AG09319 (cell line): ENCODE data around the gene MINDY4.

Experiments used
- DNase-seq: peaks from one replicate; pipeline ENCODE4 v3.0.0-alpha.2; 2010; ENCODE audit warnings: low read depth; ENCODE audit errors: extremely low read depth
- TF ChIP-seq, protein P1 (sequence below): IDR thresholded peaks from 2 replicates; pipeline ENCODE4 v1.5.1; 2011; ENCODE audit warnings: low read depth, mild to moderate bottlenecking, inconsistent platforms, low read length, moderate library complexity

MINDY4 gene

DNA sequence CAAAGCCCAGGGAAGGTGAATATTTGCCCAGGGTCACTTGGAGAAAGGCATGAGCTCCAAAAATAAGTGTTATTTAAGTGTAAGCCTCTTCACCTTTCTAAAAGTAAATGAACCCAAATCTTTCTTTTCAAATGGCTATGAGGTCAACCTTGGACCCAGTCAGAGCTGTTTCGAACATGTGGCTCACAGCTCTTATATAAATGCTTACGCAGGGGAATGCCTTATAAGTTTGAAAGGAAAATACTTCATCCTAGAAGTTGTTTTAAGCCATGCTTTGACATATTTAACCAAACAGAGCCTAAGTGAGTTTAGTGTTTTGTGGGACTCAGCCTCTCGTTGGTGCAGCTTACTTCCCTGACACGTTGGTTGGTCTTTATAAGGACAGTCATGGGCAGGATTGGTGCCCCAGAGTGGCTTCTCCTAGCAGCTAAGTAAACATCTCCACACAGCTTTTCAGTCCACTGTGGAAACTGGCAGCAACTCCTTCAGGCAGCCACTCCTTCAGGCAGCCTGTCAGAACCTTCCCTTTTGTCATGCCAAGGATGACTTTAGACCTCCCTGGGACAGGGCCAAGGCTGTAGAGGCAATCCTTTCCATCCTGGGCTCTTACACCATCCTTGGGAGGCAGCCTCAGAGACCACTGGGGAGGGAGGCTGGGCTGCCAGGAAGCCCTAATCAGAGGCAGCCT lies 43.6 kb downstream of the MINDY4 start:
- no peak for DNase-seq
- TF ChIP-seq, protein P1, sequence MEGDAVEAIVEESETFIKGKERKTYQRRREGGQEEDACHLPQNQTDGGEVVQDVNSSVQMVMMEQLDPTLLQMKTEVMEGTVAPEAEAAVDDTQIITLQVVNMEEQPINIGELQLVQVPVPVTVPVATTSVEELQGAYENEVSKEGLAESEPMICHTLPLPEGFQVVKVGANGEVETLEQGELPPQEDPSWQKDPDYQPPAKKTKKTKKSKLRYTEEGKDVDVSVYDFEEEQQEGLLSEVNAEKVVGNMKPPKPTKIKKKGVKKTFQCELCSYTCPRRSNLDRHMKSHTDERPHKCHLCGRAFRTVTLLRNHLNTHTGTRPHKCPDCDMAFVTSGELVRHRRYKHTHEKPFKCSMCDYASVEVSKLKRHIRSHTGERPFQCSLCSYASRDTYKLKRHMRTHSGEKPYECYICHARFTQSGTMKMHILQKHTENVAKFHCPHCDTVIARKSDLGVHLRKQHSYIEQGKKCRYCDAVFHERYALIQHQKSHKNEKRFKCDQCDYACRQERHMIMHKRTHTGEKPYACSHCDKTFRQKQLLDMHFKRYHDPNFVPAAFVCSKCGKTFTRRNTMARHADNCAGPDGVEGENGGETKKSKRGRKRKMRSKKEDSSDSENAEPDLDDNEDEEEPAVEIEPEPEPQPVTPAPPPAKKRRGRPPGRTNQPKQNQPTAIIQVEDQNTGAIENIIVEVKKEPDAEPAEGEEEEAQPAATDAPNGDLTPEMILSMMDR: no peak

DNA sequence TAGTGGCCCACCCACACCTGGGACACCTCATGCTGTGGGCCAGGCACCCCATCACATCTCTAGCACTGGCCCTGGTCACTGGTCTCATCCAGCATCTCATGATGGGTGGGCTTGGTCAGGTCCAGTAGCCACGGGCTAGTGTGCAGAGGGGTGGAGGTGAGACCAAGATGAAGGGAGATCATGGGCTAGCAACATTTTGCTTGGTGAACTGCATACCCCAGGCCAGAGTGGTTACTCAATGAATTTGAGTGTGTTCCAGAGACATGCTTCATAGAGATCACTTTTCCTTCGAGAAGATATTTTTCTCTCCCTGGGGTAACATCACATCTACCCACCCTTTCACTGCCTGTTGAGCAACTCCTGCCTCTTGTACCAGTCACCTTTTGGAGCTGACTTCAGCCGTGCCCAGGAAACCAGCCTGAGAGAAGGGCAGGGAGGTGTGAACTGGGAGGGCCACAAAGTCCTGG lies 44.2 kb downstream of the MINDY4 start:
- DNase-seq: no peak
- TF ChIP-seq, protein P1: no peak

DNA sequence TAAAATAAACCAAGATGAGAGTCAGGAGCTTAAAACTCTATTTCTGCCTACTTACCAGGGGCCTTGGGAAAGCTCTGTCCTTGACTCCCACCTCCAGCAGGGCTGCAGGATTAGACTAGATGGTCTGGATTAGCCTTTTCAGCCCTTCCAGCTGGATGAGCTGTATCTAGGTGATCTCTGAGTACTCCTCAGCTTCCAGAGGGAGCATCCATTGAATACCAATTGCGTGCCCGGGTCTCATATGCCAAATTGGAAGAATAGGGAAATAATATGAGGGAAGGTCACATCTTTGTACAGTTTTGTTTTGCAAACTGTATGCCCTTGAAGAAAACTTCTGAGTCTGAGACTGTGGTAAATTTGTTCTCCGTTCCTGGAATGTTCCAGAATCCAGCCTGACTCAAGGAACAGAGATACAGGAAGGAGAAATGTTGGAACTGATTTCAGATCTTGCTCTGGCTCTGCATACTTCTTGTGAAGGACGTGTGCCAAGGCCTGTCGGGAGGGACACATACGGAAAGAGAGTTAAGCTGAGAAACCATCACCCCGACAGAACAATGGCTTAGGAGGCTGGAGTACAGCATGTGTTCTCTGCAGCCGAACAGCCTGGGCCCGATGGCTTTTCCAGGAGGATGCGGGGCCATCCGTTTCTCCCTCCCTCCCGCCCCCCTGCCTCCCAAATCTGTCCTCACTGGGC lies 44.9 kb downstream of the MINDY4 start:
- DNase-seq: no peak
- TF ChIP-seq, protein P1: no peak

DNA sequence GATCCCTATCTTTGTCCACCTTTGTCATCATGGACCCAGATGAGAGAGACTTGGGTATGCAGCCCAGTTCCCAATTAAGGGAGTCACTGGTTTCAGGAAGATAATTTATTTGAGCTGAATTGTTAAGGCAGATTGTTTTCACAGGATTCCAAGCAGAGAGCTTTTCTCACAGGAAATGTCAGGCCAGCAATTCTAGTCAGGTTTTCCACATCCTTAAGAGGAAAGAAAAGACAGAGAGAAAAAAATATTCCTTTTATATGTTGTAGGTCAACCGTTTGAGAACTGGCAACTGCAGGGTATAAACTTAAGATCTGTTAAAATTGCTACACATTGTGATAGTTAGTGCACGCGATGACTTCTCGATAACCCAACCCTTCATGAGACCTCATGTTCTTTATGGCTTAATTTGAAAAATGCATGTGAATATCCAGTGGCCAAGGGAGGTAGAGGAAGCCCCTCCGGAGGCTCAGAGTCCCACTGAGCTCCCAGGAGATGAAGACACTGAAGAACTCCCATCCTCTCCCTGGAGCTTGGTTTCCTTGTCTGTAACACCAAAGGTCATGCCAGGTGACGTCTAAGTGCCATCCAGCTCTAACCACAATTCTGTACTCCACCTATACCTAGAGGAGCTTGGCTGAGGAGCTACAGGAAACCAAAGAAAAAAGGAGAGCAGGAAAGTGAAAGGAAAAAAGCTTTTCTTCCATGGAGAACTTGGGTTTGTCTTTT lies 45.6 kb downstream of the MINDY4 start:
- no peak for DNase-seq
- TF ChIP-seq, protein P1: no peak

DNA sequence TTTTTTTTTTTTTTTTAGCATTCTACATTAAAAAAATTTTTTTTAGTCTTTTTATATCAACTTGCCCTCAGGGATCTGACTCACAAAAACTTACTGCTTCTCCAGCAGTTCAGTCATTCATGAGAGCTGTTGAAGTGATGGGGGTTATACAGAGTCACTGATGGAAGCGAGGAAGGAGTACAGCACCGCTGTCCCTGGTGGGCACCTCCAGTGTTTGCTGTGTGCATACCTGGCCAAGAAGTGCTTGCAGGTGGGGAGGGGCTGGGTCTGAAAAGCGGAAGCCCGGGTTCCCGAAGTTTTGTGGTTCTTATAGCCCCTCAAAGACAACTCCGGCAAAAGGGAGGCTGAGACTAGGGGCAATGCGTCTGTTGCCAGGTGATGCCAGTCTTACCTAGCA lies 46.2 kb downstream of the MINDY4 start:
- DNase-seq: no peak
- TF ChIP-seq, protein P1: no peak

DNA sequence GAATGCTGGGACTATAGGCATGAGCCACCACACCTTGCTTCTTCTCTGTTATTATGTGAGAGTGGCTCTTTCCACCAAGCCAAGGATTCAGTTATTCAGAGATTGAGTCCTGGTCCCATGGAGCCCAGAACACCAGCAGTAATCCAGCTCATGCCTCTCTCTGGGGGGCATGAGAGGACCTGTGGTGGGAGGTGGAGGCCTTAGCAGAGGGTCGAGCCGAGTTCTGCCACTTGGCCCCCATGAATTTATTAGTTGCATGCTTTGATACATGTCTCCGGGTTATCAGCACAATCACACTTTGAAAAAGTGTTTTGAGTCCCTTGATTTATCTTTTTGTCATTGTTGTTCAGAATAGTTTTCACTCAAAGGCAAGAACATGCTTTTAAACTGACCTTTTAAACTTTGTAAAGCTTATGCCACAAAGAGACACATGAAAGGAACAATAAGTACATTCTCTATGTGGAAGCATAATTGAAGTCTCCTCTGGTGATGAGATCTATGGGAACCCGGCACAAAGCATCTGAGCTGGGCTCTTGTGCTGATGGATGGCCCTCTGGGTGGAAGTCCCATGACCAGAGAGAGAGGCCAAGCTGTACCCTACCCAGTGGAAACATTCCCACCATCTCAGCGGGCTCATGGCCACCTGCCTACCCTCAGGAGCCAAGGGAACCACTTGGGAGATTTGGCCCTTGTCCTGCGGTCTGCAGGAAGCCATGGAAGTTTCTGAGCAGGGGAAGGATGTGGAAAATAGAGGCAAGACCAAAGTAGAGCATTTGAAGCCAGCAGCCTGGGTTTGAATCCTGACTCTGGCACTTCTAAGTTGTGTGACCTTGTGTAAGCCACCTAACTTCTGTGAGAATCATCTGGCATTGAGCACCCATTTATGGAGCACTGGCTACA lies 53.9 kb downstream of the MINDY4 start:
- TF ChIP-seq, protein P1: no peak
- no peak for DNase-seq
